Placental pericyte (primary cell): ENCODE data around the gene RBPJ. TPM values are rescaled to one million over a fixed set of nuclear protein-coding genes. Genes with fewer than 3 reads are reported as not detected.

Source experiments
- total RNA-seq: library from RNA; depleted of rRNA; stranded (reverse); fragments of >200 nt; gene quantifications from 2 replicates; pipeline ENCODE4 v1.2.3, GENCODE V29; 2012

The RBPJ gene
- total RNA-seq: 70.0 and 142 TPM in 2 replicates

DNA sequence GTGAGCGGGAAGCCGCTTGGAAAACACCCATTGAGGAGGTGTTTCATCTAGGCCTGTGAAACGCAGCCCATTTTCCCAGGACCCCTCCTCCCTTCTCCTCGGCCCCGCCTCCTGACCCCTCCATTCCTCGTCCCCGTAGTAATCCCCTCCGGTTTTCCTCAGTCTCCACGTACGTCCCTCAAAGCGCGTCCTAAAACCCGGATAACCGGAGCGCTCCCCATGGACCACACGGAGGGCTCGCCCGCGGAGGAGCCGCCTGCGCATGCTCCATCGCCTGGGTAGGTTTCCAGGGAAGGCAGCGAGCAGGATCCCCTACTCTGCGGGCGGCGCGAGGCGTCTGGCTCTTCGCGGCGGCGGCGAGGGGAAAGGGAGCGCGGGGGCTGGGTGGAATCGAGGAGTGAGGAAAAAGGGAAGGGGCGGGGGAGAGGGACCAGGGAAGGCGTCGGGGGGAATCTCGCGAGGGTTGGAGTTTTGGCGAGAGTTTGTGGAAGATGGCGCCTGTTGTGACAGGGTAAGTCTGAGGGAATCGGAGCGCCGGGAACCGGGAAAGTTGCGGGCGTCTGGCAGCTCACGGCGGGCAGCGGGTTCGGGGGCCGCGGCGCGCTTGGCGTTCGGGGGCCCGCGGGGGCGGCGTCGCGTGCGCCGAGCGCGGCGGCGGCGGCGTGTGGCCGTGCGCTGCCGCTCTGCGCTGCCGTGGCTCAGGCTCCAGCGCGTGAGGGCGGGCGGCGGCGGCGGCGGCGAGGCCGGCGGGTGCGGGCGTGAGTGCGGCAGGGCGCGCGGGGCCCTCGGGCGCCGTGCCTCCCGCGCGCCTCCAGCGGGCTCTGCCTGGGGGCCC lies at the start of gene RBPJ:
RBPJ (plus strand) TSS at position 477 of the 835 bp plus-strand sequence; CDS start at position 492, 15 bp downstream.

Other genes with a start within 250 kb of the RBPJ start
- gene CCKAR, start 169.5 kb downstream of the RBPJ start, total RNA-seq: not detected in 2 replicates